Astrocyte (in vitro differentiated cells and primary cell): ENCODE data around the gene CMSS1.

Experiments used
- CTCF ChIP-seq: IDR thresholded peaks from 2 replicates; pipeline ENCODE4 v1.5.1; 2011; ENCODE audit warnings: low read depth, mild to moderate bottlenecking, inconsistent platforms, low read length, moderate library complexity; ENCODE audit not compliant: insufficient read depth
- EZH2 ChIP-seq: IDR thresholded peaks from 2 replicates; pipeline ENCODE4 v1.6.1; 2012; ENCODE audit warnings: mild to moderate bottlenecking, low read length, inconsistent platforms; ENCODE audit not compliant: insufficient read depth

GRCh38 chr3:100086401-100086800 is 268.7 kb downstream of the CMSS1 start:
- TF ChIP-seq CTCF (no peak), EZH2 (no peak)
